HL-60 (cell line): ENCODE results near the gene CALCB.

Source experiments
- DNase-seq, 2 experiments: peaks; one replicate each; pipeline ENCODE4 v3.0.0-alpha.2; 2010 to 2020; ENCODE audit warnings: low read depth in 1 of 2, low spot score in 1 of 2
- H3K27ac ChIP-seq: fragments of 250-450 bp; sonication (Bioruptor Pico); replicated peaks from 2 replicates; pipeline ENCODE4 v1.5.1; 2020; ENCODE audit warnings: mild to moderate bottlenecking, moderate library complexity
- H3K27me3 ChIP-seq: fragments of 250-450 bp; sonication (Bioruptor Pico); 2 replicates; pipeline ENCODE4 v1.5.1; 2021; ENCODE audit warnings: mild to moderate bottlenecking, moderate library complexity; ENCODE audit not compliant: insufficient read depth, poor library complexity, severe bottlenecking
- H3K4me3 ChIP-seq: replicated peaks from 2 replicates; pipeline ENCODE4 v1.5.1; 2011; ENCODE audit warnings: mild to moderate bottlenecking, control low read depth, low read length; ENCODE audit not compliant: insufficient read depth
- GABPA ChIP-seq: IDR thresholded peaks from 2 replicates; pipeline ENCODE4 v1.6.1; 2012; ENCODE audit warnings: low read depth
- POLR2AphosphoS5 ChIP-seq: IDR thresholded peaks from 2 replicates; pipeline ENCODE4 v1.6.1; 2012; ENCODE audit warnings: low read depth
- SPI1 ChIP-seq: IDR thresholded peaks from 2 replicates; pipeline ENCODE4 v1.6.1; 2012; ENCODE audit warnings: low read depth, mild to moderate bottlenecking, borderline replicate concordance
- TF ChIP-seq, protein P1 (sequence below): IDR thresholded peaks from one replicate; pipeline ENCODE4 v1.5.1; 2011; ENCODE audit warnings: low read length, control low read depth, inconsistent platforms; ENCODE audit not compliant: insufficient read depth
- TF ChIP-seq, protein P2 (sequence below): IDR thresholded peaks from 2 replicates; pipeline ENCODE4 v1.6.1; 2012; ENCODE audit warnings: low read depth; ENCODE audit not compliant: insufficient replicate concordance

CALCB gene

DNA sequence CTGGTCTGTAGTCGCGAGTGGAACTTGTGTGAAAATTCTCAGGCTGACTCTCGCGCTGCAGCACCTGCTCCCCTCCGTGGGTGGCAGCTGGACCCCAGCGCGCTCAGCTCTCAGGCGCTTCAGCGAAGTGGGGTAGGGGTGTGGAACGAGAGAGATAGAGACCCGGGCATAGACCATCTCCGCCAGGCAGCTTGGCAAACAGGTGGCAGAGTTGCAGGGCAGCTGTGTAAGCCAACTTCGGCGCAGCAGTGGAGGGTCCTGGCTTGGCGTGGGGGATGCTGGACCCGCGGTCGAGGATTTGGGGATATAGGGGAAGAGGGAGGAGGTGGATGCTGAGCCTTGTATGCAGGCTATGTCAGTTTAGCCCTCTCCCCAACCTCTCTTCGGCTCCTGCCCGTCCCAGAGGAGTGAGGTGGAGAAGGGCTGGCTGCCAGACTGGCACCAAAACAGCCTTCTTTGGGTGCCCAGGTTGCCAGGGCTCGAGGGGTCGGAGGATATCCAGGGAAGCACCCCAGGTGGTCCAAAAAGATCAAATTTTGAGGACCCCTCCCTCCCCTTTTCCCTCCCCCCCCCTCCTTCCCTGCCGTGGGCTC is 746 bp upstream of the CALCB start:
- TF ChIP-seq SPI1 (no peak), GABPA (no peak), POLR2AphosphoS5 (no peak)
- TF ChIP-seq, protein P1, sequence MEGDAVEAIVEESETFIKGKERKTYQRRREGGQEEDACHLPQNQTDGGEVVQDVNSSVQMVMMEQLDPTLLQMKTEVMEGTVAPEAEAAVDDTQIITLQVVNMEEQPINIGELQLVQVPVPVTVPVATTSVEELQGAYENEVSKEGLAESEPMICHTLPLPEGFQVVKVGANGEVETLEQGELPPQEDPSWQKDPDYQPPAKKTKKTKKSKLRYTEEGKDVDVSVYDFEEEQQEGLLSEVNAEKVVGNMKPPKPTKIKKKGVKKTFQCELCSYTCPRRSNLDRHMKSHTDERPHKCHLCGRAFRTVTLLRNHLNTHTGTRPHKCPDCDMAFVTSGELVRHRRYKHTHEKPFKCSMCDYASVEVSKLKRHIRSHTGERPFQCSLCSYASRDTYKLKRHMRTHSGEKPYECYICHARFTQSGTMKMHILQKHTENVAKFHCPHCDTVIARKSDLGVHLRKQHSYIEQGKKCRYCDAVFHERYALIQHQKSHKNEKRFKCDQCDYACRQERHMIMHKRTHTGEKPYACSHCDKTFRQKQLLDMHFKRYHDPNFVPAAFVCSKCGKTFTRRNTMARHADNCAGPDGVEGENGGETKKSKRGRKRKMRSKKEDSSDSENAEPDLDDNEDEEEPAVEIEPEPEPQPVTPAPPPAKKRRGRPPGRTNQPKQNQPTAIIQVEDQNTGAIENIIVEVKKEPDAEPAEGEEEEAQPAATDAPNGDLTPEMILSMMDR = no peak
- TF ChIP-seq, protein P2, sequence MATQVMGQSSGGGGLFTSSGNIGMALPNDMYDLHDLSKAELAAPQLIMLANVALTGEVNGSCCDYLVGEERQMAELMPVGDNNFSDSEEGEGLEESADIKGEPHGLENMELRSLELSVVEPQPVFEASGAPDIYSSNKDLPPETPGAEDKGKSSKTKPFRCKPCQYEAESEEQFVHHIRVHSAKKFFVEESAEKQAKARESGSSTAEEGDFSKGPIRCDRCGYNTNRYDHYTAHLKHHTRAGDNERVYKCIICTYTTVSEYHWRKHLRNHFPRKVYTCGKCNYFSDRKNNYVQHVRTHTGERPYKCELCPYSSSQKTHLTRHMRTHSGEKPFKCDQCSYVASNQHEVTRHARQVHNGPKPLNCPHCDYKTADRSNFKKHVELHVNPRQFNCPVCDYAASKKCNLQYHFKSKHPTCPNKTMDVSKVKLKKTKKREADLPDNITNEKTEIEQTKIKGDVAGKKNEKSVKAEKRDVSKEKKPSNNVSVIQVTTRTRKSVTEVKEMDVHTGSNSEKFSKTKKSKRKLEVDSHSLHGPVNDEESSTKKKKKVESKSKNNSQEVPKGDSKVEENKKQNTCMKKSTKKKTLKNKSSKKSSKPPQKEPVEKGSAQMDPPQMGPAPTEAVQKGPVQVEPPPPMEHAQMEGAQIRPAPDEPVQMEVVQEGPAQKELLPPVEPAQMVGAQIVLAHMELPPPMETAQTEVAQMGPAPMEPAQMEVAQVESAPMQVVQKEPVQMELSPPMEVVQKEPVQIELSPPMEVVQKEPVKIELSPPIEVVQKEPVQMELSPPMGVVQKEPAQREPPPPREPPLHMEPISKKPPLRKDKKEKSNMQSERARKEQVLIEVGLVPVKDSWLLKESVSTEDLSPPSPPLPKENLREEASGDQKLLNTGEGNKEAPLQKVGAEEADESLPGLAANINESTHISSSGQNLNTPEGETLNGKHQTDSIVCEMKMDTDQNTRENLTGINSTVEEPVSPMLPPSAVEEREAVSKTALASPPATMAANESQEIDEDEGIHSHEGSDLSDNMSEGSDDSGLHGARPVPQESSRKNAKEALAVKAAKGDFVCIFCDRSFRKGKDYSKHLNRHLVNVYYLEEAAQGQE = no peak
- Histone ChIP-seq H3K4me3 (no peak overlapping the region), H3K27me3 (peaks cover 18% of the 10 kb centered on the region), H3K27ac (no peak overlapping the region)
- DNase-seq = no peak

DNA sequence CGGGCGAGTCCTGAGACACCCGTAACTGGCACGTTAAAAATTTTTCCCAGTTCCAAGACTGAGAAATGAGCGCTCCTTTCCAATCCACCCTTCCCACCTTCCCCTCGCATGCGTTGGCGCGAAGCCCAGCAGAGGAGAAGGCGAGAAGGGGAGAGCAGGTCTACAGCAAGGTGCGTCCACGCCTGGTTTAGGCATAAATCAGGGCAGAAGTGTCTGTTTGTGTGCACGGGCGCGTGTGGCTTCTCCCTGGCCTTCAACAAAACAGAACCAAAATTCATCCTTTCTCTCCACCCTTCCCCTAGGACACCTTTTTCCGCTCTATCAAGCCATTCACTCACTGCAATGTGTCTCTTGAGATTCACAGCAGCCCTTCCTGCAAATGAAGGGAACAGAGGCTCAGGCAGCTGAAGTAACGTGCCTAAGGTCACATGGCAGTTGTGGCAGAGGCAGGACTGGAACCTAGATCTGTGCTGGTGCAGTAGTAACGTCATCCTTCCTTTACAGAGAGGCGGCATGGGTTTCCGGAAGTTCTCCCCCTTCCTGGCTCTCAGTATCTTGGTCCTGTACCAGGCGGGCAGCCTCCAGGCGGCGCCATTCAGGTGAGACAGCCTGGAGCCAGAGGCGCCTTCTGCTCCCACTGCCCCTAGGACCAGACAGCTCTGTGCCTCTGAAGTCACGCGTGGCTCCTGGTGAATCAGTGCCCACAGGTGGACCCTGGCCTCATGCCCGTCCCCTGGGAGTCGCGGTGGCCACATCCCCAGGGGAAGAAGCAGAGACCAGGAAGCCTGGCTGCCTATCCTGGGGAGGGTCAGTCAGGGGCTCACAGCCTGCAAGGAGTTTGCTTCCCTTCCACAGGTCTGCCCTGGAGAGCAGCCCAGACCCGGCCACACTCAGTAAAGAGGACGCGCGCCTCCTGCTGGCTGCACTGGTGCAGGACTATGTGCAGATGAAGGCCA is 1.1 kb downstream of the CALCB start:
- Histone ChIP-seq H3K27me3 (peaks cover 18% of the 10 kb centered on the region), H3K27ac (no peak overlapping the region), H3K4me3 (0 out of 2 replicates have a peak overlapping the region, but pooled peaks have one; percentile 2)
- TF ChIP-seq GABPA (no peak), SPI1 (no peak)
- TF ChIP-seq, protein P1 = peak; percentile 79
- DNase-seq = peak; percentile 37 to 85

DNA sequence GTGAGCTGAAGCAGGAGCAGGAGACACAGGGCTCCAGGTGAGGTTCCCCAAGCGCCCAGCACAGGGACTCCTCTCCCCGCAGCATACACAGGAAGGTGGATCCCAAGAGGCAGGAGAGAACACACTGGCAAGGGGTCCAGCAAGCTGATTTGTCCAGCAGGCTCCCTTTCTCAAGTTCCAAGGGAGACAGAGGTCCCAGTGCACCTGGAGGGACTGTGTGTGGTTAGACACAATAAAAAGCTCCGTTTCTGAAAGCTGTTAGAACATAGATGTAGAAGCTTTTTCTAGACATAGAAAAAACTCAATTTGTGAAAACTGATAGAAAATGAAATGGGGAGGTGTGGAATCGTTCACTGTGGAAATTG is 1.8 kb downstream of the CALCB start:
- Histone ChIP-seq H3K27ac (no peak overlapping the region), H3K27me3 (peaks cover 18% of the 10 kb centered on the region), H3K4me3 (no peak overlapping the region)
- DNase-seq = no peak
- TF ChIP-seq SPI1 (no peak), POLR2AphosphoS5 (no peak), GABPA (no peak)
- TF ChIP-seq, protein P1 = no peak
- TF ChIP-seq, protein P2 = no peak
